Measurements from ENCODE around the gene RNF25.

- TF ChIP-seq TAF1 (IDR thresholded peaks at IDR 0.05; ENCODE audit: borderline replicate concordance, insufficient read depth, low read length) (no peak), POLR2AphosphoS5 (IDR thresholded peaks at IDR 0.05; ENCODE audit: low read depth, low read length) (no peak), SIN3A (IDR thresholded peaks at IDR 0.05; ENCODE audit: borderline replicate concordance, insufficient read depth, low read length) (no peak)
- TF ChIP-seq, protein P1, sequence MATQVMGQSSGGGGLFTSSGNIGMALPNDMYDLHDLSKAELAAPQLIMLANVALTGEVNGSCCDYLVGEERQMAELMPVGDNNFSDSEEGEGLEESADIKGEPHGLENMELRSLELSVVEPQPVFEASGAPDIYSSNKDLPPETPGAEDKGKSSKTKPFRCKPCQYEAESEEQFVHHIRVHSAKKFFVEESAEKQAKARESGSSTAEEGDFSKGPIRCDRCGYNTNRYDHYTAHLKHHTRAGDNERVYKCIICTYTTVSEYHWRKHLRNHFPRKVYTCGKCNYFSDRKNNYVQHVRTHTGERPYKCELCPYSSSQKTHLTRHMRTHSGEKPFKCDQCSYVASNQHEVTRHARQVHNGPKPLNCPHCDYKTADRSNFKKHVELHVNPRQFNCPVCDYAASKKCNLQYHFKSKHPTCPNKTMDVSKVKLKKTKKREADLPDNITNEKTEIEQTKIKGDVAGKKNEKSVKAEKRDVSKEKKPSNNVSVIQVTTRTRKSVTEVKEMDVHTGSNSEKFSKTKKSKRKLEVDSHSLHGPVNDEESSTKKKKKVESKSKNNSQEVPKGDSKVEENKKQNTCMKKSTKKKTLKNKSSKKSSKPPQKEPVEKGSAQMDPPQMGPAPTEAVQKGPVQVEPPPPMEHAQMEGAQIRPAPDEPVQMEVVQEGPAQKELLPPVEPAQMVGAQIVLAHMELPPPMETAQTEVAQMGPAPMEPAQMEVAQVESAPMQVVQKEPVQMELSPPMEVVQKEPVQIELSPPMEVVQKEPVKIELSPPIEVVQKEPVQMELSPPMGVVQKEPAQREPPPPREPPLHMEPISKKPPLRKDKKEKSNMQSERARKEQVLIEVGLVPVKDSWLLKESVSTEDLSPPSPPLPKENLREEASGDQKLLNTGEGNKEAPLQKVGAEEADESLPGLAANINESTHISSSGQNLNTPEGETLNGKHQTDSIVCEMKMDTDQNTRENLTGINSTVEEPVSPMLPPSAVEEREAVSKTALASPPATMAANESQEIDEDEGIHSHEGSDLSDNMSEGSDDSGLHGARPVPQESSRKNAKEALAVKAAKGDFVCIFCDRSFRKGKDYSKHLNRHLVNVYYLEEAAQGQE (IDR thresholded peaks at IDR 0.05; ENCODE audit: insufficient read depth in 1 of 2, low read depth in 2 of 2, low read length in 2 of 2): no peak
Measured at GRCh38 chr2:218663901-218664300, 7.9 kb downstream of the RNF25 start.
